Hematopoietic multipotent progenitor cell treated with erythropoietin and hydrocortisone succinate and interleukin-3 and kit ligand, for 4 days (in vitro differentiated cells): ENCODE data around the gene NFKB1.
A peak's percentile ranks its signal among the peaks of the same experiment; 100 is the strongest.
"Not testable (repeated sequence)": the region's sequence is repeated elsewhere in the genome, so short reads cannot be mapped to it uniquely, and the experiment has no call there.

ENCODE experiments used
- DNase-seq: peaks from one replicate; pipeline ENCODE4 v3.0.0-alpha.2; 2015

Gene NFKB1

GRCh38 chr4:102604222-102604940 lies 103.2 kb downstream of the NFKB1 start:
- peak; percentile 29 for DNase-seq

- DNase-seq: no peak
These were observed 105.1 kb downstream of the NFKB1 start for GRCh38 chr4:102606261-102606660.

DNA sequence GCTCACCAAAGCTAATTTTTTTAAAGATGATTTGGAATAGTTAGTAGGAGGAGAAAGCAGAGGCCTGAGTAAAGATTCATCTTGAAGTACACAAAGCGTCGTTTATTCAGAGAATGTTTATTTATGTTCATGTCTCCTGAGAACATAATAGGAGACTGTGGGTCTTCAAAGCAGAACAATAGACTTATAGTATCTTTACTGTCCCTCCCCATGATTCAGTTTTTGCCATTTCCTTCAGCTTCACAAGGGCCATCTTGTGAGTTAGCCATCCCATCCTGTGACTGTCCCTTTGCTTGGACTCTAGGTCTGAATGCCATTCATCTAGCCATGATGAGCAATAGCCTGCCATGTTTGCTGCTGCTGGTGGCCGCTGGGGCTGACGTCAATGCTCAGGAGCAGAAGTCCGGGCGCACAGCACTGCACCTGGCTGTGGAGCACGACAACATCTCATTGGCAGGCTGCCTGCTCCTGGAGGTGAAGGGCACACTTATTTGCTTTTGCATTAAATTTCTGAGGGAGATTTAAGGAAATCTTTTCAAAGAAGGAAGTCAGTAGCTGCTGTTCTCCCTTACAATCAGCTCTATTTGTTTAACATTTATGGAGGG lies 105.8 kb downstream of the NFKB1 start:
- DNase-seq: no peak

DNA sequence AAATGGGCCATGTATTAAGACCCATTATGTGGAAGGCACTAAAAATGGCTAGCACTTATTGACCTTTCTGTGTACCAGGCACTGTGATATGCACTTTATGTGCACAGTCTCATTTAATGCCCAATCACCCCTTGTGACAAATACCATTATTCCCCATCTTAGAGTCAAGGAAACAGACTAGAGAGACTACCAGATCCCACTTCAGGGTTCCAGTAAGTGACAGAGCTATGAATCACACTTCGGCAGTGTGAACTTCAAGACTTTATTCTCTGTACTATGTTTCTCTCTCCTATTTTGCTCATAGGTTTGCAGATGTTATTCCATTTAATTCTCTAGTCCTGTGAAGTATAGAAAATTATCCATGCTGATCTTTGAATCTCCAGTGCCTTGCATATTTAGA lies 107.0 kb downstream of the NFKB1 start:
- DNase-seq: no peak

GRCh38 chr4:102610007-102610406 lies 108.8 kb downstream of the NFKB1 start:
- peak; percentile 59 for DNase-seq

DNA sequence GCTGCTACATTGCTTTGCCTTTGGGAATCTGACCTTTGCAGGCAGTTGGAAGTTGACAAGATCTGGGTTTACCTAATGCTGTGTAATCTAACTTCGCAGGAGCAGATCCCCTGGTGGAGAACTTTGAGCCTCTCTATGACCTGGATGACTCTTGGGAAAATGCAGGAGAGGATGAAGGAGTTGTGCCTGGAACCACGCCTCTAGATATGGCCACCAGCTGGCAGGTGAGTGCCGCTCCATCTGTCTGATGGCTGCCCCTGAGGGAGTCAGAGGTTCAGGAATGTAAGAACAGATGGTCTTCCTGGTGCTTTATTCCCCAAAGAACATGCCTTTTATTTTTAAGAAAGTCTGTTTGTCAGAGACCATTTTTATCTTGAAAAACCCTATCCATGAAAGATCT lies 109.3 kb downstream of the NFKB1 start:
- DNase-seq: no peak

DNA sequence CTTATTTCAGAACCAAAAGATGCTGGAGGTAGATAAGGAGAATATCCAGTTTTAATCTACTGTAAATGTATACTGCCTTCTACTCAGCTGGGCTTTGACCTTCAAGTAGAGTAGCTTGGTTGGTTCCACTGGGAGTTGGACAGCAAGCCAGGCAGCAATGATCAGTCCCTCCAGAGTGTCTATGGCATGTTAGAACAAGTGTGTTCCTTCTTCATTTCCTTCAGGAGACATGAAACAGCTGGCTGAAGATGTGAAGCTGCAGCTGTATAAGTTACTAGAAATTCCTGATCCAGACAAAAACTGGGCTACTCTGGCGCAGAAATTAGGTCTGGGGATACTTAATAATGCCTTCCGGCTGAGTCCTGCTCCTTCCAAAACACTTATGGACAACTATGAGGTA lies 111.1 kb downstream of the NFKB1 start:
- no peak for DNase-seq

- no peak for DNase-seq
These were observed 111.7 kb downstream of the NFKB1 start for GRCh38 chr4:102612824-102613366.

DNA sequence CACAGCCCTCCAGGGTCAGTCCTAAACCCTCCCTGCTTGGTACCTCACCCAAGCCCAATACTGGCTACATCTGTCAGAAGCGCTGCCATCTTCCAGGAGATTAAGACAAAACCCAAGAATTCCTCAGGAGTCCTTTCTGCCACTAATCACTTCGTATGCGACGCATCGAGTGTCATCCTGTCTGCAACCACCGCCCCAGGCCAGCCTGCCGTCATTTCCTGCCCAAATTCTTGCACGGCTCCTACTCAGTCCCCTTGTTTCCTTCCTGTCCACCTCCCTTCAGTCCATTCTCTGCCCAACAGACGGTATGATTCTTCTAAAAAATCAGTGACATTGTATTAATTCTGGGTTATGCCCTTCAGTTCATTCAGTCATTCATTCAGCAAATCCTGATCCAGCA lies 113.6 kb downstream of the NFKB1 start:
- no peak for DNase-seq

DNA sequence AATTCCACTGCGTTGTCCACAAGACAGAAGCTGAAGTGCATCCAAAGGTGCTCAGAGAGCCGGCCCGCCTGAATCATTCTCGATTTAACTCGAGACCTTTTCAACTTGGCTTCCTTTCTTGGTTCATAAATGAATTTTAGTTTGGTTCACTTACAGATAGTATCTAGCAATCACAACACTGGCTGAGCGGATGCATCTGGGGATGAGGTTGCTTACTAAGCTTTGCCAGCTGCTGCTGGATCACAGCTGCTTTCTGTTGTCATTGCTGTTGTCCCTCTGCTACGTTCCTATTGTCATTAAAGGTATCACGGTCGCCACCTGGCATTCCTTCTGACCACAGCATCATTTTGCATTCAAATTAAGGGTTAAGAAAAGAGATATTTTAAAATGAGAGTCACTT lies 115.5 kb downstream of the NFKB1 start:
- no peak for DNase-seq

DNA sequence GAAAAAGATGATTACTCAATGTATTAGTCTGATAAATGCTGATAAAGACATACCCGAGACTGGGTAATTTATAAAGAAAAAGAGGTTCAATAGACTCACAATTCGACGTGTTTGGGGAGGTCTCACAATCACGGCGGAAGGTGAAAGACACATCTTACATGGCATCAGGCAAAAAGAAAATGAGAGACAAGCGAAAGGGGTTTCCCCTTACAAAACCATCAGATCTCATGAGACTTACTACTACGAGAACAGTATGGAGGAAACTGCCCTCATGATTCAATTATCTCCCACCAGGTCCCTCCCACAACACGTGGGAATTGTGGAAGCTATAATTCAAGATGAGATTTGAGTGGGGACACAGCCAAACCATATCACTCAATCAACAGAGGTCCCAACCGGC lies 117.9 kb downstream of the NFKB1 start:
- DNase-seq: not testable (repeated sequence)

DNA sequence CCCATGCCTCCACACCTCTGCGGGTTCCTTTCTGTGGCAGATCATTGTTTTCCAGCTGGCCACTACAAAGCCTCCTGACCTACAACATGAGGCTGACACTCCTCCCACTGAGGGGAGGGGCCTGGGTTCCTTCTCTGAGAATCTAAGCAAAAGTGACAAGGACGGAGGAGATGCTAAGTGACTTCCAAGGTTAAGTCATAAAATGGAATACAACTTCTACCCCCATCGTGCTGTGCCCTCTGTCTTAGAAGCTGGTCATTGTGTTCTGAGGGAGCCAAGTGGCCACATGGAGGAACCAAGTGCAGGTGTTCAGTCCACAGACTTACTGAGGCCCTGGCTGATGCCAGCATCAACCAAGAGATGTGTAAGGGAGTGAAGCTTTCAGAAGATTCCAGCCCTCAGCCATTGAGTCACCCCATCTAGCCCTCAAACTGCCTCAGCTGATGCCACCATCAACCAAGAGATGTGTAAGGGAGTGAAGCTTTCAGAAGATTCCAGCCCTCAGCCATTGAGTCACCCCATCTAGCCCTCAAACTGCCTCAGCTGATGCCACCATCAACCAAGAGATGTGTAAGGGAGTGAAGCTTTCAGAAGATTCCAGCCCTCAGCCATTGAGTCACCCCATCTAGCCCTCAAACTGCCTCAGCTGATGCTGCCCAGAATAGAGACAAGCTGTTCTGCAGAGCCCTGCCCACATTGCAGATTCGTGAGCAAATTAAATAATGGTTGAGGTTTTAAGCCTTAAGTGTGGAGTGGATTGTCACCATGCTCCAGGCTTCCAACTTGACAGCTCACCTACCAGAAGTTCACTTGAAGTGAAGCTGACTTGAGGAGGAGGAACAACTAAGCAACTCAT lies 118.8 kb downstream of the NFKB1 start:
- DNase-seq: not testable (repeated sequence)

- DNase-seq: peak; percentile 79
These were observed 119.7 kb downstream of the NFKB1 start for GRCh38 chr4:102620697-102621497.

GRCh38 chr4:102623622-102624021 lies 122.5 kb downstream of the NFKB1 start:
- peak; percentile 37 for DNase-seq

- DNase-seq: no peak
These were observed 123.3 kb downstream of the NFKB1 start for GRCh38 chr4:102624505-102624904.

- DNase-seq: peak; percentile 88
These were observed 124.2 kb downstream of the NFKB1 start for GRCh38 chr4:102625232-102625930.

- DNase-seq: peak; percentile 62
These were observed 126.8 kb downstream of the NFKB1 start for GRCh38 chr4:102627831-102628523.

DNA sequence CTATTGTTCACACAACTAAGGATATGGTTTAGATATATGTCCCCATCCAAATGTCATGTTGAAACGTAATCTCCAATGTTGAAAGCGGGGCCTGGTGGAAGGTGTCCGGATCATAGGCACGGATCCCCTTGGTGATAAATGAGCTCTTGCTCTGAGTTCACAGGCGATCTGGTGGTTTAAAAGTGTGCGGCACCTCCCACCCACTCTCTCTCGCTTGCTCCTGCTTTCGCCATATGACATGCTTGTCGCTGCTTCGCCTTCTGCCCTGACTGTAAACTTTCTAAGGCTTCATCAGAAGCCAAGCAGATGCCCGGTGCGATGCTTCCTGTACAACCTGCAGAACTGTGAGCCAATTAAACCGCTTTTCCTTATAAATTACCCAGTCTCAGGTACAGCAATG lies 128.5 kb downstream of the NFKB1 start:
- DNase-seq: no peak

DNA sequence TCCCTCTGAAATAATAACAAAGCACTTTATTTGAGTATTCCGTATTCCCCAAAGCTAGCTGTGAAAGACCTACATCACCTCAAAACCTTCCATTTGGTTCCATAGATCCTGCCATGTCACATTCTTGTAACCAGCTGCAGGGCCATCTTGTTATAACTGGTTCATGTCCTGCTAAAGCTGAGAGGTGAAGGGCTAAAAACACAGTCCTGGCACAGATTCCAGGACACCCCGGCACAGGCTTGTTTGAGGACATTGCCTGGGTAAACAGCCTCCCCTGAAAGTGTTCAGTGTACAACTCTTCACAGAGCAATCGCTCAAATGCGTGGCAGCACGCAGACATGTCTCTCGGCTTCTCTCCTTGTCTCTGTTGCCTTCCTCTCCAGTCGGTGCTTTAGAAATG lies 130.5 kb downstream of the NFKB1 start:
- no peak for DNase-seq

DNA sequence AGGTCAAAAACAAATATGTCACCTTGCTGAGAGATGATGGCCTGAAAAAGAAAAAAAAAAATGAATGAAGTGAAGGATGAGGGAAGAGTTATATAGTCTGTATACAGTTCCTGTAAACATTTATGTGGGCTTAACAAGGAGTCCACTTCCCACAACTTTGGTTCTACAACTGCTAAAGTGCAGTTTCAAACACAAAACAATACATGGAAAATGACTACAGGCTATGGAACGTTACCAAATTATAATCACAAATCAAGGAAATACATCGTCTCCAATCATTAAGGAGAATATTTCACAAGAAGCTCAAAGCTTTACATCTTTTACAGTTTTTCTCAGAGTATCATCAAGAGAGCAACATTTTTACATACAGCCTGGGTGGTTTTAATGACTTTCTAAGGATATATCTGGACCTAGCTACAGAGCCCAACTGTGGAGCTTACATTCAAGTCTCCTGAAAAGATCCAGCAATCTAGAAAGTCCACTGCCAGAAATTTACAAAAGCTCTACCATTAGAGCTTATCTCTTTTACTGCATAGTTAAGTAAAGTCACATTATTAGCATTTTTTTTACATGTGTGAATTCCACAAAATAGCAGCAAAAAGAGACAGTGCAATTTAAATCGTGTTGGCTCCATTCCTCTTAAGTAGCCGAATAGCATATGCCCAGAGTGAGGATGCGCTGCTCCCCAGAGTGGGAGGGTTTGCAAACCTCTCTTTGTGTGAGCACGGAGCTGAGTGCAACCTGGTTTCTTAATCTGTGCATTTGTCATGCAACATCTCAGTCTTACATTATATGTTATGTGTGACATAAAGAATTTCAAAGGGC lies 131.3 kb downstream of the NFKB1 start:
- DNase-seq: no peak
